GM21529 (cell line): ENCODE results near the gene TIMP2.
"Not testable (repeated sequence)": the region's sequence is repeated elsewhere in the genome, so short reads cannot be mapped to it uniquely, and the experiment has no call there.

Experiments
- ATAC-seq: cut with Tn5 transposase; IDR thresholded peaks from one replicate; pipeline ENCODE4 v1.9.1; 2021; ENCODE audit not compliant: unreplicated experiment

TIMP2 gene

DNA sequence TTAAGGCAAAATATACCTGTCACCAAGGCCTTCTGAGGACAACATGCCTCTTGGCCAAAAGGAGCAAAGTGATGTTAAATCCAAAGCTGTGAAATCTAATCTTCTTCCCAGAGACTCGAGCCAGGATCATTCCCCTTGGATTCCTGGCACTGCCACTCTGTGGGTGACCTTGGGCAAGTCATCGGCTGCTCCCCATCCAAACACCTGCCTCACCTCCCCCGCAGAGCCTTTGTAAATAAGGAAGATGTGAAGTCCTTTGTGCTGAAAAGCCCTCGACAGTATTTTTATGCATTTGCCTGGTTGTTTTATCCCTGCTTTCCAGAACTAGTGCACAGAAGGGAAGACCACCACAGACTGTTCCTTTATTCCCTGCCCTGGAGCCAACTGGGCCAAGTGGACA lies 16.8 kb downstream of the TIMP2 start:
- no peak for ATAC-seq

DNA sequence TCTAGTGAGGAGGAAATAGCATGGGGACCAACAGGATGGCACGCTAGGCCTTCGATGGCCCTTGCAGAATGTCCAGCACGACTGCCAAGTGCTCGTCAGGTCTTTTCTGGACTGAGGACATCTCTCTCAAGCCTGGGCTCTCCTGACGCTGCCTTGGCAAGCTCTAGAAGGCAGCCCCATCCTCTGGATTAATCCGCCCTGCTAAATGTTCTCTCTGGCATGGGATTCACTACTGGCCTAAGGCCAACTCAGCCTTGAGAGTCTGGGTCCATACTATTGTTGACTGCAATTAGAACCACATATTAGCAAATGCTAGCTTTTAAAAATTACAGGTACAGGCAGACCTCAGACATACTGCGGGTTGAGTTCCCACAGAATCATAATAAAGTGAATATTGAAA lies 19.6 kb downstream of the TIMP2 start:
- no peak for ATAC-seq

DNA sequence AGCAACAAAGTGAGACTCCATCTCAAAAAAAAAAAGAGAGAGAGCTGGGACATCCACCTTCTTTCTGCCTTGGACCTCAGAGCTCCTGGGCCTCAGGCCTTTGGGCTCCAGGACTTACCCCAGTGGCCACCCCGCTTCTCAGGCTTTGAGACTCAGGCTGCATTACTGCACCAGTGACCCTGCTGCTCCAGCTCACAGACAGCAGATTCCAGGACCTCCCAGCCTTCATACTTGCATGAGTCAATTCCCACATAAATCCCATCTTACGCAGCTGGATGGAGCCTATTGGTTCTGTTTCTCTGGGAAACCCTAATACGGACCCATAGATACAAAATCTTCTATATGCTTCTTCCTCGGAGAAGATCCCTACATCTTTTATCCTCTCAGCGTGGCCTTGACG lies 20.1 kb downstream of the TIMP2 start:
- no peak for ATAC-seq

DNA sequence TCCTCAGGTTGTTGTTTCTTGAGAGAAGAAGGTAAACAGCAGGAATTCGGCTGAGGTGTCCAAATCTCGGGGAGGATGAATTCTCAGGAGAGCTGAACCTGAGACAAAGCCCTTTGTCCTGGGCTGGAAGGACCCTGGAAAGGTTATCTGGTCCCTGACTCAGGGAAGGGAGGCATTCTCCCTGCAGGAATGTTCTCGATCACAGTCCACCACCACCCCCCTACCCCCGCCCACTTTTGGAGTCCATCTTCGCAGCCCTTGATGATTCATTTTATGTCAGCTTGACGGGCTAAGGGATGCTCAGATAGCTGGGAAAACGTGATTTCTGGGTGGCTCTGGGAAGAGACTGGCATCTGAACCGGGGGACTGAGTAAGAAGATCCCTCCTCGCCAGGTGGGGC lies 20.8 kb downstream of the TIMP2 start:
- ATAC-seq, result no peak

DNA sequence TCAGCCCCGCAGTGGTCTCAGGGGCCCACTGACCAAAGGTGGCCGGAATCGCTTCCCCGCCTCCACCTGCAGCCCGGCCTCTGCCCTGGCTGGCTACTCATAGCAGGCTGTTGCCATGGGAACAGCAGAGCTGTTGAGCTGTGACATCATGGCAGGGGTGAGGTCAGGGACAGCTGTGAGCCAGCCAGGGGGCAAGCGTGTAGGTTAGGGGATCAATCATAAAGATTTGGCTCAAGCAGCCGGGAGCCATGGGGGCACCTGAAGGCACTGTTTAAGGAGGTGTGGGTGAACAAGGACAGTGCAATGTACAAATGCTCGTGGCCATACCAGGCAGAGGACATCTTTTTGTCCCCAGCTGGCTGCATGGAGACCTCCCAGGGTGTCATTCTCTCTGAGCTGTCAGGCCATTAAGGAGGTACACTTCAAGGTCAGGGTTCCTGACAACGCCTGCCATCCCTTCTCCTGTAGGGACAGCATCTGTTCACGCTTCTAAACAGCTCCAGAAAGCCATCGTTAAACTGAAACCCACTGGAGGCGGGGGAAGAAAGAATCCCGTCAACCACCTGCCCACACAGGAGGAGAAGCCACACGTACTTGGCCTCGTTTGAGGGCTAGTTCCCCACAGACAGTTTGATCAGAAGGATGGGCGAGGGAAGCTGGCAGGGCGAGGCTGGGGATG lies 21.9 kb downstream of the TIMP2 start, which contains the start of gene CEP295NL:
TSS of gene CEP295NL (minus strand) at position 101 of the 679 bp plus-strand sequence. CDS start 1,373 bp downstream, outside the sequence.
- no peak for ATAC-seq

DNA sequence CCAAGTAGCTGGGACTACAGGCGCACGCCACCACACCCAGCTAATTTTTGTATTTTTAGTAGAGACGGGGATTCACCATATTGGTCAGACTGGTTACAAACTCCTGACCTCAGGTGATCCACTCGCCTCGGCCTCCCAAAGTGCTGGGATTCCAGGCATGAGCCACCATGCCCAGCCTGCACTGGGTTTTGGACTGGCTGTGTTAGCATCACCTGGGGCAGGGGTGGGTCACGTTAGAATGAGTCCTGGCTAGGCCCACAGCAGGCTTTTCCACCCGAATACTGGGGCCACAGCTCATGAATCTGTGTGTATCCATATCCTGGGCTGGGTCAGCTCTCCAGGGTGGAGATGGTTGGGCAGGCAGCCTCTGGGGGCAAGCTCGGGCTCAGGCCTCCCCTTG lies 23.0 kb downstream of the TIMP2 start:
- ATAC-seq, result not testable (repeated sequence)

DNA sequence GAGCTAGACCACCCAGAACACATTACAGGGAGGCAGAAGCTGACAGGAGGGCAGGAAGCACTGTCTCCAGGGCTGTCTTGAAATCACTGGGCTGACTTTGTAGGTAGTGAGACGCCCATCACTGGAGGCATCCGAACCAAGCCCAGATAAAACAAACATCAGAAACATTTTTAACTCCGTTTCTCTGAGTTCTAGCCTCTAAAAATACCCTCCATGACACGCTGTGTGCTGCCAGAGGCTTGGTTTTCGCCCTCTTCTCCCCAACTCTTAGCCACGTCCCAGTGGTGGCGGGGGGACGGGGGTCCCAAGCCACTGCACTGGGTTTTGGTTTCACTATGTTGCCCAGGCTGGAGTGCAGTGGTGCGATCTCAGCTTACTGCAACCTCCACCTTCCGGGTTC lies 23.4 kb downstream of the TIMP2 start:
- ATAC-seq, result no peak

DNA sequence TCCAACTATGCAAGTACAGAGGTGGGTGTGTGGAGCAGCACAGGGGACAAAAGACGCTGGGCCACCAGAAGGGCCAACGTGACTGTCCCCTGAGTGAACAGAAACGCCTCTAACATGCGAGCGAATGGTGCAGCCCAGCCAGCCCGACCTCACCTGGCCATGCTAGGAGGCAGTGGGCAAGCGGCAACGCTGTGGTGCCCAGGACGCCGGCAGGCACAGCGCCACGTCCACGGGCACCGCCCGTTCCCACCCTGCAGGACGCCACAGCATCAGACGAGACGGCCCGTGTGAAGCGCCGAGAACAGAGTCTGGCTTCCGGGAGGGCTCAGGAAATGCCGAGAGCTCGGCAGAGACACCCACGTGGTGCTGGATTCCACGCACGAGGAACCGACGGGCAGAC lies 24.4 kb downstream of the TIMP2 start:
- no peak for ATAC-seq

DNA sequence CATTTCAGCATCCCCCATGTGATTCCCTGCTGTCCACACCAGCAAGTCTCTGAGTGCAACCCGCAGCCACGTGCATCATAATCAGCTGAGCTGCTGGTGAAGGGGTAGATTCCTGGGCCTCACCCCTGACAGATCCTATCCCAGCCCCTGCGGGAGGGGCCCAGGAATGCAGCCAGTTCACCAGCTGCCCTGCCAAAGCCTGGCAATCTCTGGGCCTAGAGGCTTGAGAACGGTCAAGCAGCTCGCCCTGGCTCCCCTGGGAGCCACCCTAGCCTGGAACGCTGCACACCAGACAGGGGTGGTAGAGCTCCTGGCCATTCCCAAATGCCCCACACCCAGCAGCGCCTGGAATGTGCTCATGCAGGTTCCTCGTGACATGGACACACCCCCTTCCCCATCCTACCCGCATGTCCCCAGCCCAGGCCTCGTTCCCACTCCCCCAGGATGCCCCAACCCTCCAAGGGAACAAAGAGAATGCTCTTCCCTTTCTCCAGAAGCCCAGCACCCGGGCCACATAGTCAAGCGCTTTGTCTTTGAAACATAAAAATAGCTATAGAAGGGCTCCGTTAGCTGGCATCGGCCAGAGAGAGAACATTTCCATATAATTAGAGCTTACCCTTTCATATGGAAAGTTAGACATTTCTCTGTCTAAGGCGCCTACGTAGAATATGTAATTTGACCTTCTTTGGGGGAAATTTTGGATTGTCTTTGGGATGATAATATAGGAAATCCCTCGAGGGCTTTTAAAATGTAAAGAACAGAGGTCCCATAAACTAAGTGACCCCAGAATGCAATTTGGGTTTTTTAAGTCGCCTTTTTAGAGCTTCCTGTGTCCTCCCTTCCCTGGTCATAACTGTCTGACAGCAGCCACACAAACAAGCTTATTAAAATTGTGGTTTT lies 25.6 kb downstream of the TIMP2 start:
- no peak for ATAC-seq

DNA sequence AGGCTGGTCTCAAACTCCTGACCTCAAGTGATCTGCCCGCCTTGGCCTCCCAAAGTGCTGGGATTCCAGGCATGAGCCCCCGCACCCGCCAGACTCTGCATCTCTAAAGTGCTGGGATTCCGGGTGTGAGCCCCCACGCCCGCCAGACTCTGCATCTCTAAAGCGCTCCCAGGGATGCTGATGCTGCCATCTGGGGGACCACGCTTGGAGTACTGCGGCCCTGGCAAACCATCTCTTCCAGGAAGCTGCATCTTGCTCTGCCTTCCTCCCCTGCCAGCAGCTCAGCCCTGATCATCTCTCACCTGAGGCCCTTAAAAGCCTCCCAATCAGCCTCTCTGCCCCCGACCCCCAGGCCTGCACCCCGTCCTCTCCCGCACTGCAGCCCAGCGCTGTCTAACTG lies 26.2 kb downstream of the TIMP2 start:
- no peak for ATAC-seq

DNA sequence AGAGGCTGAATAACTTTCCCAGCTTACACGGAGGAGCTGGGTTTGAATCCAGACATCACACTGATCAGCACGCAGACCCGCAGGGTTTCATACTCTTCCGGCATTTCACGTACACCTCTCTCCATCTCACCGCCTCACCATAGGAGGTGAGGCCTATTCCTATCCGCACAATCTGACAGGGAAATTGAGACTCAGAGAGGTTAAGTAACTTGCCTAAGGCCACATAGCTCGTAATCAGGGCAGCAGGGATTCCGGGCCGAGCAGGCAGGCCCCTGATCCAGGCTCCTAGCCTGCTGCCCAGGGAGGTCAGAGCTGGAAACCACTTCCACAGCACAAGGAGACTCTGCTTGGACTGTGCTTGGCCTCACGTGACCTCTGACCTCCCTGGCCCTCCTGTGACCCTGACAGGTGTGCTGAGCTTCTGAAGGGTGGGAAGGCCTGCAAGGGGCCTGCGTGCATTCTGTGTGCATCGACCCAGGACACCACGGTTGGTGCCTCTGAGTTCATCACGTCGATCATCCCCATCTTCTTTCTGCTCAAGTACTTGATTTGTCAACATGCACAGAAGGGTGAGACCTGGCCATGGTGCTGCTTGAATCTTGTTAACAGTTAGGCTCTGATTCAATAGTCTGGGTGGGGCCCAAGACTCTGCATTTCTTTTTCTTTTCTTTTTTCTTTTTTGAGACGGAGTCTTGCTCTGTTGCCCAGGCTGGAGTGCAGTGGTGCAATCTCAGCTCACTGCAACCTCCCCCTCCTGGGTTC lies 26.9 kb downstream of the TIMP2 start:
- no peak for ATAC-seq

DNA sequence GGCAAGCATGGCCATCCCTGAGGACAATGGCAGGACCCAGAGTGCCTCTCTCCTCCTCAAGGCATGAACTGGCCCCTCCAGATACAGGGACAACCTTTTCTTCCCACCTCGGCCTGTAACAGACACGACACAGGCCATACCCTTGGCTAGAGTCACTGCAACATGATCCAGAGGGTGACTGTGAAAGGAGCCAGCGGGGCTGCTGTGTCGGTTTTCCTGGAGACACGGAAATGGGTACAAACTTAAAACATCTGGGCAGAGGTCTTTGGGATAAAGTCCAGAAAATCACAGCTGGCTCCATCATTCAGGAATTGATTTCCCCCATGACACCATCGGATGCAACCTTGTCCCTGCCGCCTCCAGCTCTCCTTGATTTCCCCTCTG lies 27.5 kb downstream of the TIMP2 start:
- no peak for ATAC-seq

DNA sequence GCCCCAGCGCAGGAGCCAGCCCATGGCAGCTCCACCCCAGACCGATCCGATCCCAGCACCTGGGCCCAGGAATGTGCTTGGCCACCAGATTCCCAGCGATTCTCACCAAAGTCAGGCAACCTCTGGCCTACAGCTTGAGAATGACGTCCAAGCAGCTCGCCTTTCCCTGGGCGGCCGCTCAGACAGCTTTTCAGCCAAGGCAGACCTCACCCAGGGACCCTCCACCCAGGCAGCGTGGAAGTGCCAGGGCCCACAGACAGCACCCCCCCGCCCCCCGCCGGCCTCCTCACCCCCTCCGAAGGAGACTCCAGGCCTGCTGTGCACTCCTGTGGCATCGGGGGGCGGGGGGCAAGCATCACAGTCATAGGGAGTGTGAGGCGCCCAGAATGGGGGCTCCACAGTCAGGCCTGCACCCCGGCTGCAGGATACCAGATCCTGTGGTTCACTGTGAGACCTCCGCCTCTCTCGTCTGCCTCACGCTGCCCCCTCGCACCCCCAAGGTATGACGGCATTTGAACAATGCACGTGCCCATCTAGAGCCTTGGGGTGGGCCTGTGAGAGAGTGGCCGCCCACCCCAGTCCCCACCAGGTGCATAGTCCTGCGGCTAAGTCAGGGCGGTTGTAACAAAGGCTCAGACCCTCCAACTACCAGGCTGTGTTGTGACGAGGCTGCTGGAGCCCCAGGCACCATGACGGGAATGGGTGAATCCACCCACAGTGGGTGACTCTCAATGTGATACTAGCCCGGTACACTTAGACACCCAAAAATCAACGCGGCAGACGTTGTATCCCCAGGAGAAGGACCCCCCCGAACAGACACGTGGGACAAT lies 28.1 kb downstream of the TIMP2 start:
- no peak for ATAC-seq

DNA sequence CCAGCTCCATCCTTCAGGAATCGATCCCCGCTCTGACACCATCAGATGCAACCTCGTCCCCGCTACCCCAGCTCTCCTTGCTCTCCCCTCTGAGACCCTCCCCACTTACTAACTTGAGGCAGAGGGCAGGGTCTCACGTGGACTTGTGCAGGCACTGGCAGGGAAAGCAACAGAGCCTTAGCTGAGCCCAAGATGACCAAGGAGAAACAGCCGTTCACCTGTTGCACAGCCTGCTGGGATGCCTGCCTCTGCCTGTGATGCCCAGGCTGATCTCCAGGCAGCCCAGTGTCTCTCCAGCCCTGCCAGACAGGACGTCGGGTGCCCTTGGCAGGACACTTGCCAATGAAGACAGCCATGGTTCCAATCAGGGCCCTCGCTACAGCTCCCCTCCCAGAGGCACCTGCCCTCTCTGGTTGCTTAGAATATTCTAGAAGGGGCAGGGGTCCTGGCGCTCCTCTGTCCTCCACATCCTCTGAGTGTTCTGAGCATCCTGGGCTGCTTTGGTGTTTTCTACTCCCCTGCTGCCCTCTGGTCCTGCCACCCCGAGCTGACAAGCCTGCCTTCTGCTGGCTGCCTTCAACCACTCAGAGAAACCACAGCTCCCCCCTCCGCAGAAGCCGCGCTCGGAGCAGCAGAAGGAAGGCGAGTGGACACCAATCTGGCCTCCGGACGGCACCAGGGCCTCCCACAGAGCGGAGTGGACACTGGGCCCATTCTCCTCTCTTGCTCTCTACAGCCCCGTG lies 28.9 kb downstream of the TIMP2 start:
- no peak for ATAC-seq

DNA sequence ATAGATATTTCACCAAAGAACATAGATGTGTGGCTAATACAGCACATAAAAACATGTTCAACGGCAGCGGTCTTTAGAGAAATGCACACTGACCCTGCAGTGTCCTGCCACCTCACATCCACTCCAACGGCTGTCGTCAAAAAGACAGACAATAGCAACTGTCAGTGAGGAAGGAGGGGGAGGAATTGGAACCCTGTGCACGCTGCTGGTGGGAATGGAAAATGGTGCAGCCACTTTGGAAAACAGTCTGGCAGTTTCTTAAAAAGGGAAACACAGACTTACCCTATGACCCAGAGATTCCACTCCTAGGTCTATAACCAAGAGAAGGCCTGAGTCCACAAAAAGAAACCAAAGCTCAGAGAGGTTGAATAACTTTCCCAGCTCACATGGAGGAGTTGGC lies 29.9 kb downstream of the TIMP2 start:
- no peak for ATAC-seq

DNA sequence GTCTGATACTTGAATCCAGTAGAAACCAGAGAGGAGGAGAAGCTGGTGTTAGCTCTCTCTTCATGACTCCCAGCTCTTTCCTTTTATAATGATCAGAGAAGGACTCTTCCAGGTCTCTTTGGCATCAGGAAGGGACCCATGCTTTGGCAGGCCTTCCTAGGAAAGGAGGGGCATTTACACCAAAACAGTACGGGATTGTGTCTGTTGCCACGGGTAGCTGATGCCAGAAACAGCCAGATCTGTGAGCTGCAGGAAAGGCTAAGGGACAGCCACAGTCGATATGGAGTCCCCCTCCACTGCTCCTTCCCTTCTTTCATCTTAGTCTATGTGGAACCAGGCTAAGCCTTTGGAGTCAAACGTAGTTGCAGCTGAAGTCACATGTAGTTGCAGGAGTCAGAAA lies 31.5 kb downstream of the TIMP2 start:
- ATAC-seq, result no peak

DNA sequence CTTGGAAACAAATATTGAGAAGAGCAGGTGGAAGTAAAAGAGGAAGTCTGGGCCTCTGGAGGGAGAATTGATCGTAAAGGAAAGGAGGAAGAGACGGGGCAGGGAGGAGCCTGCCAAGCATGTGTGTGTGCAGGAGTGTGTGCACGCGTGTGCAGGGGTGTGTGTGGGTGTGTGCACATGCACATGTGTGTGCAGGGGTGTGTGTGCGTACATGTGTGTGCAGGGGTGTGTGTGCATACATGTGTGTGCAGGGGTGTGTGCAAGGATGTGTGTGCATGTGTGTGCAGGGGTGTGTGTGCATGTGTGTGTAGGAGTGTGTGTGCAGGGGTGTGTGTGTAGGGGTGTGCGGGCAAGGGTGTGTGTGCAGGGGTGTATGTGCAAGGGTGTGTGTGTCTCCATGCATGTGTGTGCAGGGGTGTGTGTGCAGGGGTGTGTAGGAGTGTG lies 32.2 kb downstream of the TIMP2 start:
- no peak for ATAC-seq

DNA sequence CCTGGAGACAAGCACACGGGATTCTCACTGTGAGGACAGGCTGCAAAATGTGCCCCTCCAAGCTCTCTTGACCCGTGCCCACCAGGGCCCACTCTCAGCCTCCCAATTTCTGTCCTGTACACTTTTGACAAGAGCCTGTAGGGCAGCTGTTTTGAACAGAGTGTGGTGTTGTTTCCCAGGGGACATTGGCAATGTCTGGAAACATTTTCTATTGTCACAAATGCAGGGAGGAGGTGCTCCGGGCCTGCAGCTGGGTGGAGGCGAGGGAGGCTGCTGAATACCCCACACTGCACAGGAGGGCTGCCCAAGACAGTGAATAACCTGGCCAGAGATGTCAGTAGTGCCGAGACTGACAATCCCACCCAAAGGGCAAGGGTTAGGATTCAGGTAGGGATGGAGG lies 32.7 kb downstream of the TIMP2 start:
- ATAC-seq, result no peak

DNA sequence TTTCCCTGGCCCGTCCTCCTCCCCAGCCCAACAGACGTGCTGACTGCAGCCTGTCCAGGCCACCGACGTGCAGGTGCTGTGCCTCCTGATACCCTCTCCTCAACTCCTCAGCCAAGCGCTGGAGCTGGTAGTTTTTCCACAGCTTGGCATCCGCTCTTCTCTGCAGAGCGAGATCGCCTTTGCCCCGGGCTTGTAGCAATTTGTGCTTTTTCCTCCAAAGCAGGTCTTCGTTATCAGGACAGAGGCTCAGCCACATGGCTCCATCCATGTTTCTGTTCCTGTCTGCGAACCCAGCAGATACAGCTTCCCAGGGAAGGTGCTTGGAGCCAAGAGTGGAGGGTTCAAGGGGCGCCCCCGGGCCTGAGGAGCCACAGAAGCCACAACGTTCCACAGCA lies 33.1 kb downstream of the TIMP2 start:
- ATAC-seq, result no peak
